SK-N-SH (cell line): ENCODE measurements around the gene RPL39.
"Not testable (repeated sequence)": the region's sequence is repeated elsewhere in the genome, so short reads cannot be mapped to it uniquely, and the experiment has no call there.

Experiments used
- CTCF ChIP-seq: fragments of 200-600 bp; sonication (generic); IDR thresholded peaks from 2 replicates; pipeline ENCODE4 v1.6.1; 2017; ENCODE audit warnings: antibody characterized with exemption, mild to moderate bottlenecking, moderate library complexity
- GABPA ChIP-seq: IDR thresholded peaks from 2 replicates; pipeline ENCODE4 v1.4.0; 2012; ENCODE audit warnings: low read depth, mild to moderate bottlenecking
- PBX3 ChIP-seq: IDR thresholded peaks from 2 replicates; pipeline ENCODE4; 2012
- REST ChIP-seq: IDR thresholded peaks from 2 replicates; pipeline ENCODE4 v1.6.1; 2012; ENCODE audit warnings: mild to moderate bottlenecking, low read depth, low read length, moderate library complexity
- USF2 ChIP-seq: fragments of 150-350 bp; IDR thresholded peaks from 2 replicates; pipeline ENCODE4 v1.6.1; 2017; ENCODE audit warnings: antibody characterized with exemption, low read length, low read depth, borderline replicate concordance

GRCh38 chrX:119824221-119824620, 32.8 kb upstream of the RPL39 start:
- not testable (repeated sequence) for TF ChIP-seq CTCF, USF2, REST, GABPA, PBX3
